Cardiac fibroblast (primary cell): Measurements from ENCODE around the gene HTR5A.

Experiments used
- DNase-seq, 2 donors: peaks; one replicate each; pipeline versions ENCODE4 v3.0.0 to v3.0.0-alpha.2; 2010; ENCODE audit warnings: low read depth in 2 of 2
- H3K4me3 ChIP-seq, 2 donors: replicated peaks in 1 of 2; 1 replicate in 1 of 2; 2 replicates in 1 of 2; pipeline ENCODE4 v1.5.1; 2011; ENCODE audit warnings: low read depth in 2 of 2, low read length in 2 of 2, mild to moderate bottlenecking in 2 of 2, moderate library complexity in 1 of 2
- CTCF ChIP-seq: IDR thresholded peaks from one replicate; pipeline ENCODE4 v1.5.1; 2011; ENCODE audit warnings: low read depth, mild to moderate bottlenecking, low read length, inconsistent platforms

HTR5A gene

GRCh38 chr7:155103839-155104238, 33.7 kb downstream of the HTR5A start:
- H3K4me3 ChIP-seq, result no peak overlapping the region
- no peak for DNase-seq
- no peak for TF ChIP-seq CTCF

- TF ChIP-seq CTCF, result no peak
- no peak overlapping the region for H3K4me3 ChIP-seq
- DNase-seq, result no peak
Measured at GRCh38 chr7:155104913-155105312, 34.8 kb downstream of the HTR5A start.

- H3K4me3 ChIP-seq, result no peak overlapping the region
- no peak for TF ChIP-seq CTCF
- no peak for DNase-seq
Measured at GRCh38 chr7:155106356-155106755, 36.2 kb downstream of the HTR5A start.

GRCh38 chr7:155107126-155107525, 37.0 kb downstream of the HTR5A start:
- DNase-seq, result no peak
- no peak for TF ChIP-seq CTCF
- no peak overlapping the region for H3K4me3 ChIP-seq

- DNase-seq, result no peak
- no peak for TF ChIP-seq CTCF
- no peak overlapping the region for H3K4me3 ChIP-seq
Measured at GRCh38 chr7:155108144-155108901, 38.2 kb downstream of the HTR5A start.

- H3K4me3 ChIP-seq, result no peak overlapping the region
- TF ChIP-seq CTCF, result no peak
- no peak for DNase-seq
Measured at GRCh38 chr7:155109121-155109520, 39.0 kb downstream of the HTR5A start.

- no peak for TF ChIP-seq CTCF
- H3K4me3 ChIP-seq, result no peak overlapping the region
- DNase-seq, result no peak
Measured at GRCh38 chr7:155115288-155115687, 45.2 kb downstream of the HTR5A start.
